Heart left ventricle (tissue), 13 donors: ENCODE results near the gene HLA-B.

Experiments used
- CTCF ChIP-seq, 12 donors: fragments of 200-600 bp; sonication (generic) in 4 of 12; IDR thresholded peaks; one replicate each; pipeline versions ENCODE4 v1.5.0 to v1.8.0; 2018 to 2022; ENCODE audit warnings: antibody characterized with exemption in 12 of 12, mild to moderate bottlenecking in 5 of 12
- POLR2A ChIP-seq, 2 donors: fragments of 450-650 bp; IDR thresholded peaks; one replicate each; pipeline ENCODE4 v1.6.1; 2017; ENCODE audit warnings: antibody characterized with exemption in 2 of 2, mild to moderate bottlenecking in 2 of 2, moderate library complexity in 2 of 2
- donor health status: ischemic (EF 13 %, LVEDD 7.1; RV severe dilation, severe dysfunction).
- donor health status: DM: no; HTN: yes; CAD: no.
- donor health status: DM: no; HTN: no; CAD: no.
- donor health status: ischemic (EF 25% LVEDD 6.9; RV normal size, moderate dysfunction).
- donor health status: ischemic (EF 25% LVEDD 5.7; RV mildly dilated, moderate dysfunction).
- donor health status: ischemic (EF 35%, LVEDD 5.7; RV mildly dilated, moderate dysfunction).
- donor health status: nonischemic (EF 11% LVEDD 7.7; RV severe dilation, severe dysfunction).
- donor health status: DM: yes; HTN: yes; CAD: no.
- donor health status: PGD.
- donor health status: ischemic (EF 29% LVEDD 5.4; RV normal size, mild dysfunction).
- donor health status: nonischemic (EF 23%, LVEDD 6.1; RV moderate dilation, normal function).

GRCh38 chr6:31307669-31308049 lies 49.3 kb downstream of the HLA-B start:
- TF ChIP-seq CTCF (IDR thresholded peaks at IDR 0.05): no peak
- no peak for TF ChIP-seq POLR2A (IDR thresholded peaks at IDR 0.05)
